Testis (tissue), 2 donors: ENCODE measurements around the gene REXO4.

Experiments used
- POLR2A ChIP-seq: fragments of 450-650 bp; IDR thresholded peaks from one replicate; pipeline ENCODE4 v1.6.1; 2017; ENCODE audit warnings: antibody characterized with exemption, mild to moderate bottlenecking, moderate library complexity
- TF ChIP-seq, protein P1 (sequence below), 3 experiments: fragments of 450-650 bp in 2 of 3; fragments of 200-600 bp in 1 of 3; sonication (generic) in 1 of 3; IDR thresholded peaks; one replicate each; pipeline ENCODE4 v1.5.1; 2016 to 2019; ENCODE audit warnings: antibody characterized with exemption in 3 of 3, mild to moderate bottlenecking in 2 of 3, moderate library complexity in 1 of 3

DNA sequence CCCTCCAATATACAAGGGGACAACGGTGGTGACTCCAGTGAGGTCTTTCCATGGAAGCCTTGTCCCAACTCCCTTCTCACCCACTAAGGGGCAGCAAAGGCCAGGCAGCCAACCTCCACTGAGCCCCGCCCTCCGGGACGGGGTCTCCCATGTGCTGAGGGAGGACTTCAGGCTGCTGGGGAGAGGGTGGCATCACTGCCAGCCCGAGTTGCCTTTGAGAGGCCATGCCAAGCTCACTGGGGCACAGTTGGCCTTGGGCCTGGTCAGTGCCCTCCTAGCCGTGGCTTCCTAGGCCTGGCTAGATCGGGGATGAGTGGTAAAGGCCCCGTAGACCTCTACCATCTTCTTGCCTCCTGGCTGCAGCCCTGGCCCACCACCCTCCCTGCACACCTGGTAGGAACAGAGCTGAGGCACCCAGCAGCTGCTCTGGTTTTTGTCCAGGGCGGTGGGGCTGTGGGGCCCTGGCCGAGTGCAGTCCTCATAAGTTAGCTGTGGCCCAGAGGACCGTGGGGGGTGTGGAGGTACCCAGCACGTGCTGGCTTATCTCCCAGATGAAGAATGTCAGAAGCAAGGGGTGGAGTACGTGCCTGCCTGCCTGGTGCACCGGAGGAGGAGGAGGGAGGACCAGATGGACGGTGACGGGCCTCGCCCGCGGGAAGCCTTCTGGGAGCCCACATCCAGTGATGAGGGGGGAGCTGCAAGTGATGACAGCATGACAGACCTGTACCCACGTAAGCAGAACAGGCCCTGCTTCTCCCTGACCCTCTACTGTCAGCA lies 58.2 kb downstream of the REXO4 start:
- TF ChIP-seq POLR2A, result no peak
- TF ChIP-seq, protein P1, sequence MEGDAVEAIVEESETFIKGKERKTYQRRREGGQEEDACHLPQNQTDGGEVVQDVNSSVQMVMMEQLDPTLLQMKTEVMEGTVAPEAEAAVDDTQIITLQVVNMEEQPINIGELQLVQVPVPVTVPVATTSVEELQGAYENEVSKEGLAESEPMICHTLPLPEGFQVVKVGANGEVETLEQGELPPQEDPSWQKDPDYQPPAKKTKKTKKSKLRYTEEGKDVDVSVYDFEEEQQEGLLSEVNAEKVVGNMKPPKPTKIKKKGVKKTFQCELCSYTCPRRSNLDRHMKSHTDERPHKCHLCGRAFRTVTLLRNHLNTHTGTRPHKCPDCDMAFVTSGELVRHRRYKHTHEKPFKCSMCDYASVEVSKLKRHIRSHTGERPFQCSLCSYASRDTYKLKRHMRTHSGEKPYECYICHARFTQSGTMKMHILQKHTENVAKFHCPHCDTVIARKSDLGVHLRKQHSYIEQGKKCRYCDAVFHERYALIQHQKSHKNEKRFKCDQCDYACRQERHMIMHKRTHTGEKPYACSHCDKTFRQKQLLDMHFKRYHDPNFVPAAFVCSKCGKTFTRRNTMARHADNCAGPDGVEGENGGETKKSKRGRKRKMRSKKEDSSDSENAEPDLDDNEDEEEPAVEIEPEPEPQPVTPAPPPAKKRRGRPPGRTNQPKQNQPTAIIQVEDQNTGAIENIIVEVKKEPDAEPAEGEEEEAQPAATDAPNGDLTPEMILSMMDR (IDR thresholded peaks at IDR 0.05), result peak in 1 of 3 experiments; percentile 7
